ENCODE results near the gene GALNT14.

The GALNT14 gene

GRCh38 chr2:31027549-31027948 is 110.7 kb downstream of the GALNT14 start:
- H2AFZ ChIP-seq (ENCODE audit: low read depth, low read length): no peak overlapping the region
- no peak for ATAC-seq (ENCODE audit: insufficient read depth, low read depth)

GRCh38 chr2:31023541-31023940 is 114.7 kb downstream of the GALNT14 start:
- no peak overlapping the region for H3K9ac ChIP-seq (ENCODE audit: low read depth, low read length)
- TF ChIP-seq EZH2 (IDR thresholded peaks at IDR 0.05; ENCODE audit: borderline replicate concordance, low read depth, low read length, severe bottlenecking) (no peak), CTCF (IDR thresholded peaks at IDR 0.05; ENCODE audit: borderline replicate concordance, extremely low read depth, low read length, poor library complexity, severe bottlenecking) (no peak)

More at GRCh38 chr2:31027549-31027948, 110.7 kb downstream of the GALNT14 start:
- H4K20me1 ChIP-seq (ENCODE audit: insufficient read depth, low read length): no peaks in the 10 kb centered on the region
- no peaks in the 10 kb centered on the region for H3K4me1 ChIP-seq (ENCODE audit: insufficient read depth, low read length)
- no peaks in the 10 kb centered on the region for H3K79me2 ChIP-seq (ENCODE audit: insufficient read depth, low read length)
- H3K27ac ChIP-seq (ENCODE audit: low read length): no peak overlapping the region
- H3K27me3 ChIP-seq (ENCODE audit: insufficient read depth, low read length, poor library complexity): no peaks in the 10 kb centered on the region
- no peaks in the 10 kb centered on the region for H3K36me3 ChIP-seq (ENCODE audit: insufficient read depth, low read length)
- DNase-seq: no peak
- TF ChIP-seq CTCF (IDR thresholded peaks at IDR 0.05; ENCODE audit: borderline replicate concordance, extremely low read depth, low read length, poor library complexity, severe bottlenecking): no peak
- no peak for TF ChIP-seq EZH2 (IDR thresholded peaks at IDR 0.05; ENCODE audit: borderline replicate concordance, low read depth, low read length, severe bottlenecking)
- H3K4me2 ChIP-seq (ENCODE audit: insufficient read depth, low read length): no peak overlapping the region
- no peak overlapping the region for H3K4me3 ChIP-seq (ENCODE audit: low read depth in 1 of 2, low read length in 2 of 2)
- no peaks in the 10 kb centered on the region for H3K9me3 ChIP-seq (ENCODE audit: insufficient read depth, low read length, severe bottlenecking)
- no peak overlapping the region for H3K9ac ChIP-seq (ENCODE audit: low read depth, low read length)

GRCh38 chr2:31020713-31021112 is 117.5 kb downstream of the GALNT14 start:
- H4K20me1 ChIP-seq (ENCODE audit: insufficient read depth, low read length): no peaks in the 10 kb centered on the region
- H3K79me2 ChIP-seq (ENCODE audit: insufficient read depth, low read length): no peaks in the 10 kb centered on the region
- no peak overlapping the region for H3K27ac ChIP-seq (ENCODE audit: low read length)
- H3K27me3 ChIP-seq (ENCODE audit: insufficient read depth, low read length, poor library complexity): no peaks in the 10 kb centered on the region
- H3K4me3 ChIP-seq (ENCODE audit: low read depth in 1 of 2, low read length in 2 of 2): no peak overlapping the region
- ATAC-seq (ENCODE audit: insufficient read depth, low read depth): no peak
- H3K4me1 ChIP-seq (ENCODE audit: insufficient read depth, low read length): no peaks in the 10 kb centered on the region
- H3K36me3 ChIP-seq (ENCODE audit: insufficient read depth, low read length): no peaks in the 10 kb centered on the region
- no peak for TF ChIP-seq EZH2 (IDR thresholded peaks at IDR 0.05; ENCODE audit: borderline replicate concordance, low read depth, low read length, severe bottlenecking)
- TF ChIP-seq CTCF (IDR thresholded peaks at IDR 0.05; ENCODE audit: borderline replicate concordance, extremely low read depth, low read length, poor library complexity, severe bottlenecking): no peak
- H3K9me3 ChIP-seq (ENCODE audit: insufficient read depth, low read length, severe bottlenecking): no peaks in the 10 kb centered on the region
- no peak overlapping the region for H2AFZ ChIP-seq (ENCODE audit: low read depth, low read length)
- H3K4me2 ChIP-seq (ENCODE audit: insufficient read depth, low read length): no peak overlapping the region
- DNase-seq: no peak
- no peak overlapping the region for H3K9ac ChIP-seq (ENCODE audit: low read depth, low read length)

More at GRCh38 chr2:31023541-31023940, 114.7 kb downstream of the GALNT14 start:
- Histone ChIP-seq H3K4me1 (ENCODE audit: insufficient read depth, low read length) (no peaks in the 10 kb centered on the region), H3K27me3 (ENCODE audit: insufficient read depth, low read length, poor library complexity) (no peaks in the 10 kb centered on the region), H3K36me3 (ENCODE audit: insufficient read depth, low read length) (no peaks in the 10 kb centered on the region), H3K27ac (ENCODE audit: low read length) (no peak overlapping the region), H3K4me2 (ENCODE audit: insufficient read depth, low read length) (no peak overlapping the region), H3K9me3 (ENCODE audit: insufficient read depth, low read length, severe bottlenecking) (no peaks in the 10 kb centered on the region), H3K79me2 (ENCODE audit: insufficient read depth, low read length) (no peaks in the 10 kb centered on the region), H3K4me3 (ENCODE audit: low read depth in 1 of 2, low read length in 2 of 2) (no peak overlapping the region), H2AFZ (ENCODE audit: low read depth, low read length) (no peak overlapping the region), H4K20me1 (ENCODE audit: insufficient read depth, low read length) (no peaks in the 10 kb centered on the region)
- DNase-seq (no peak), ATAC-seq (ENCODE audit: insufficient read depth, low read depth) (no peak)

GRCh38 chr2:31018280-31018679 is 120.0 kb downstream of the GALNT14 start:
- ATAC-seq (ENCODE audit: insufficient read depth, low read depth) (no peak), DNase-seq (no peak)
- H3K27me3 ChIP-seq (ENCODE audit: insufficient read depth, low read length, poor library complexity): no peaks in the 10 kb centered on the region
- H3K4me2 ChIP-seq (ENCODE audit: insufficient read depth, low read length): no peak overlapping the region
- no peak overlapping the region for H3K4me3 ChIP-seq (ENCODE audit: low read depth in 1 of 2, low read length in 2 of 2)
- H3K79me2 ChIP-seq (ENCODE audit: insufficient read depth, low read length): no peaks in the 10 kb centered on the region
- no peaks in the 10 kb centered on the region for H3K36me3 ChIP-seq (ENCODE audit: insufficient read depth, low read length)
- H3K27ac ChIP-seq (ENCODE audit: low read length): no peak overlapping the region
- H4K20me1 ChIP-seq (ENCODE audit: insufficient read depth, low read length): no peaks in the 10 kb centered on the region
- TF ChIP-seq EZH2 (IDR thresholded peaks at IDR 0.05; ENCODE audit: borderline replicate concordance, low read depth, low read length, severe bottlenecking) (no peak), CTCF (IDR thresholded peaks at IDR 0.05; ENCODE audit: borderline replicate concordance, extremely low read depth, low read length, poor library complexity, severe bottlenecking) (no peak)
- no peak overlapping the region for H2AFZ ChIP-seq (ENCODE audit: low read depth, low read length)
- no peaks in the 10 kb centered on the region for H3K9me3 ChIP-seq (ENCODE audit: insufficient read depth, low read length, severe bottlenecking)
- H3K4me1 ChIP-seq (ENCODE audit: insufficient read depth, low read length): no peaks in the 10 kb centered on the region
- H3K9ac ChIP-seq (ENCODE audit: low read depth, low read length): no peak overlapping the region
